Endodermal cell (in vitro differentiated cells): ENCODE data around the gene KRT72. TPM values are rescaled to one million over a fixed set of nuclear protein-coding genes. Genes with fewer than 3 reads are reported as not detected.
A peak's percentile ranks its signal among the peaks of the same experiment; 100 is the strongest.
"Not testable (repeated sequence)": the region's sequence is repeated elsewhere in the genome, so short reads cannot be mapped to it uniquely, and the experiment has no call there.

Experiments
- DNase-seq: peaks from one replicate; pipeline ENCODE4 v3.0.0-alpha.2; 2017
- H3K27ac ChIP-seq: 2 replicates; pipeline ENCODE4 v1.5.1; 2013; ENCODE audit warnings: mild to moderate bottlenecking, low read depth, low read length, moderate library complexity
- H3K27me3 ChIP-seq: 2 replicates; pipeline ENCODE4 v1.6.1; 2013; ENCODE audit warnings: mild to moderate bottlenecking, low read length, moderate library complexity; ENCODE audit not compliant: insufficient read depth, control insufficient read depth, poor library complexity, severe bottlenecking
- H3K36me3 ChIP-seq: 2 replicates; pipeline ENCODE4 v1.7.0; 2013; ENCODE audit warnings: mild to moderate bottlenecking, low read length, moderate library complexity; ENCODE audit not compliant: control insufficient read depth, insufficient read depth
- H3K4me1 ChIP-seq: one replicate; pipeline ENCODE4 v1.7.0; 2013; ENCODE audit warnings: low read length; ENCODE audit not compliant: control insufficient read depth, insufficient read depth
- H3K4me3 ChIP-seq: 2 replicates; pipeline ENCODE4 v1.5.1; 2013; ENCODE audit warnings: mild to moderate bottlenecking, low read length, moderate library complexity
- H3K9ac ChIP-seq: 2 replicates; pipeline ENCODE4 v1.6.1; 2013; ENCODE audit warnings: mild to moderate bottlenecking, low read length, moderate library complexity; ENCODE audit not compliant: poor library complexity, severe bottlenecking; ENCODE audit errors: extremely low read depth
- H3K9me3 ChIP-seq: 2 replicates; pipeline ENCODE4 v1.6.1; 2013; ENCODE audit warnings: mild to moderate bottlenecking, low read length, moderate library complexity; ENCODE audit not compliant: control insufficient read depth
- H3K27ac Mint-ChIP-seq: 2 replicates; pipeline ENCODE4 v1.8.0; 2020; ENCODE audit warnings: mixed read lengths
- H3K27me3 Mint-ChIP-seq: 2 replicates; pipeline ENCODE4 v1.8.0; 2021; ENCODE audit warnings: mild to moderate bottlenecking, mixed read lengths; ENCODE audit not compliant: insufficient read depth
- H3K36me3 Mint-ChIP-seq: 2 replicates; pipeline ENCODE4 v1.8.0; 2020; ENCODE audit warnings: low read depth, mixed read lengths
- H3K4me1 Mint-ChIP-seq: 2 replicates; pipeline ENCODE4 v1.8.0; 2020; ENCODE audit warnings: mixed read lengths
- H3K4me3 Mint-ChIP-seq: 2 replicates; pipeline ENCODE4 v1.8.0; 2020; ENCODE audit warnings: mild to moderate bottlenecking, moderate library complexity, mixed read lengths
- H3K9me3 Mint-ChIP-seq: 2 replicates; pipeline ENCODE4 v1.8.0; 2020; ENCODE audit warnings: mild to moderate bottlenecking, mixed read lengths
- CTCF ChIP-seq: fragments of 200-600 bp; sonication (generic); conservative IDR thresholded peaks from 2 replicates; pipeline ENCODE4 v1.5.0; 2021; ENCODE audit warnings: antibody characterized with exemption, mild to moderate bottlenecking
- WGBS, 2 experiments: methylation state at CpG; one replicate each; pipeline versions ENCODE4 v1.1.5 to v1.1.7; 2013; ENCODE audit warnings: missing lambda C conversion rate in 2 of 2, mixed read lengths in 1 of 2; ENCODE audit not compliant: insufficient coverage in 1 of 2, insufficient read length in 1 of 2; 5-methylcytosine and 5-hydroxymethylcytosine counted together
- total RNA-seq, 2 donors: library from RNA; stranded (reverse); fragmentation: NEBNext Ultra II Directional in 1 of 2; extraction: Animal tissue kit (Norgen Biotek cat#: 25700) in 1 of 2; gene quantifications; 2 replicates in 1 of 2; 3 replicates in 1 of 2; pipeline ENCODE4 v1.2.1, GENCODE V29; 2021

KRT72 gene
- total RNA-seq, 2 donors from 2014 or later, result not detected

- 89 to 90% methylated on average over 3 to 5 of the region's 5 CpGs for WGBS, 2 experiments
- H3K27ac ChIP-seq, result no peak overlapping the region
- H3K9me3 ChIP-seq, result no peaks in the 10 kb centered on the region
- Mint-ChIP-seq H3K4me3 (no peak overlapping the region), H3K27ac (no peak overlapping the region), H3K27me3 (peaks cover 62% of the 10 kb centered on the region), H3K36me3 (no peaks in the 10 kb centered on the region), H3K4me1 (peaks cover 6% of the 10 kb centered on the region), H3K9me3 (no peaks in the 10 kb centered on the region)
- H3K36me3 ChIP-seq, result no peaks in the 10 kb centered on the region
- no peak for TF ChIP-seq CTCF
- no peak overlapping the region for H3K4me3 ChIP-seq
- peak; percentile 24 for DNase-seq
- H3K9ac ChIP-seq, result no peak overlapping the region
- H3K27me3 ChIP-seq, result peaks cover 23% of the 10 kb centered on the region
- H3K4me1 ChIP-seq, result no peaks in the 10 kb centered on the region
Observed at GRCh38 chr12:52598966-52599365, 2.3 kb downstream of the KRT72 start.

- H3K4me3 ChIP-seq, H3K27ac ChIP-seq, H3K27ac Mint-ChIP-seq, H3K4me1 Mint-ChIP-seq, H3K4me1 ChIP-seq, H3K36me3 ChIP-seq, DNase-seq, H3K9me3 ChIP-seq, H3K36me3 Mint-ChIP-seq, H3K4me3 Mint-ChIP-seq, H3K9ac ChIP-seq: not testable (repeated sequence)
- WGBS, 2 experiments, result 72% methylated on average over 3 of the region's 4 CpGs; no CpG with 5 or more reads in 1 of the 2 experiments
- Mint-ChIP-seq H3K9me3 (peaks cover 25% of the 10 kb centered on the region), H3K27me3 (peaks cover 42% of the 10 kb centered on the region)
- peaks cover 28% of the 10 kb centered on the region for H3K27me3 ChIP-seq
Observed at GRCh38 chr12:52594237-52594636, 7.0 kb downstream of the KRT72 start.

GRCh38 chr12:52591521-52591920, 9.7 kb downstream of the KRT72 start:
- no peaks in the 10 kb centered on the region for H3K4me1 ChIP-seq
- no peaks in the 10 kb centered on the region for H3K36me3 ChIP-seq
- no peak overlapping the region for H3K27ac ChIP-seq
- peaks cover 6% of the 10 kb centered on the region for H3K9me3 ChIP-seq
- H3K27me3 Mint-ChIP-seq, result peaks cover 34% of the 10 kb centered on the region
- peaks cover 25% of the 10 kb centered on the region for H3K9me3 Mint-ChIP-seq
- no peak overlapping the region for H3K4me3 Mint-ChIP-seq
- no peaks in the 10 kb centered on the region for H3K4me1 Mint-ChIP-seq
- TF ChIP-seq CTCF, result no peak
- peaks cover 13% of the 10 kb centered on the region for H3K27me3 ChIP-seq
- H3K9ac ChIP-seq, result no peak overlapping the region
- DNase-seq, result no peak
- no peaks in the 10 kb centered on the region for H3K36me3 Mint-ChIP-seq
- no peak overlapping the region for H3K27ac Mint-ChIP-seq
- WGBS, 2 experiments, result 89 to 91% methylated on average over 11 of the region's 11 CpGs
- H3K4me3 ChIP-seq, result no peak overlapping the region

GRCh38 chr12:52590021-52590420, 11.2 kb downstream of the KRT72 start:
- WGBS, 2 experiments, result 88 to 91% methylated on average over 4 to 6 of the region's 6 CpGs
- H3K4me1 ChIP-seq, result no peaks in the 10 kb centered on the region

More at GRCh38 chr12:52590021-52590420, 11.2 kb downstream of the KRT72 start:
- no peaks in the 10 kb centered on the region for H3K36me3 ChIP-seq
- no peak overlapping the region for H3K4me3 Mint-ChIP-seq
- TF ChIP-seq CTCF, result no peak
- no peak overlapping the region for H3K27ac ChIP-seq
- no peak for DNase-seq
- H3K9me3 ChIP-seq, result peaks cover 6% of the 10 kb centered on the region
- H3K9ac ChIP-seq, result no peak overlapping the region
- H3K27me3 ChIP-seq, result peaks cover 13% of the 10 kb centered on the region
- H3K4me3 ChIP-seq, result no peak overlapping the region
- H3K27ac Mint-ChIP-seq, result no peak overlapping the region
- no peaks in the 10 kb centered on the region for H3K4me1 Mint-ChIP-seq
- peaks cover 25% of the 10 kb centered on the region for H3K9me3 Mint-ChIP-seq
- H3K36me3 Mint-ChIP-seq, result no peaks in the 10 kb centered on the region
- H3K27me3 Mint-ChIP-seq, result peaks cover 37% of the 10 kb centered on the region
